GM19099 (cell line): ENCODE results near the gene MLF2.

Experiments
- POLR2A ChIP-seq: IDR thresholded peaks from 3 replicates; pipeline ENCODE4 v1.6.1; 2011; ENCODE audit warnings: low read depth; ENCODE audit not compliant: insufficient read length; ENCODE audit errors: extremely low read depth

Gene MLF2

GRCh38 chr12:6770600-6770999 is 17.7 kb upstream of the MLF2 start:
- TF ChIP-seq POLR2A: no peak

- no peak for TF ChIP-seq POLR2A
Observed at GRCh38 chr12:6770094-6770493, 17.2 kb upstream of the MLF2 start.

- no peak for TF ChIP-seq POLR2A
Observed at GRCh38 chr12:6769666-6770065, 16.7 kb upstream of the MLF2 start.

GRCh38 chr12:6768990-6769389 is 16.0 kb upstream of the MLF2 start:
- no peak for TF ChIP-seq POLR2A

- TF ChIP-seq POLR2A: no peak
Observed at GRCh38 chr12:6768437-6768914, 15.5 kb upstream of the MLF2 start.

GRCh38 chr12:6767353-6768319 is 14.7 kb upstream of the MLF2 start:
- TF ChIP-seq POLR2A: no peak

GRCh38 chr12:6766651-6767349 is 13.9 kb upstream of the MLF2 start:
- peak; percentile 48 for TF ChIP-seq POLR2A

- TF ChIP-seq POLR2A: peak; percentile 70
Observed at GRCh38 chr12:6765634-6766581, 13.0 kb upstream of the MLF2 start, which contains the start of gene PTMS. PTMS (plus strand) TSS chr12:6766363; CDS start chr12:6766706, 343 bp downstream.

GRCh38 chr12:6765048-6765633 is 12.2 kb upstream of the MLF2 start:
- TF ChIP-seq POLR2A: no peak

- TF ChIP-seq POLR2A: peak; percentile 40
Observed at GRCh38 chr12:6764011-6764828, 11.3 kb upstream of the MLF2 start.

GRCh38 chr12:6763380-6763779 is 10.4 kb upstream of the MLF2 start:
- no peak for TF ChIP-seq POLR2A

- TF ChIP-seq POLR2A: no peak
Observed at GRCh38 chr12:6759741-6760140, 6.8 kb upstream of the MLF2 start.

- TF ChIP-seq POLR2A: no peak
Observed at GRCh38 chr12:6758506-6759095, 5.7 kb upstream of the MLF2 start.
